Liver (tissue), 9 donors: Measurements from ENCODE around the gene CGB2. TPM values are rescaled to one million over a fixed set of nuclear protein-coding genes. Genes with fewer than 3 reads are reported as not detected.
"Not testable (repeated sequence)": the region's sequence is repeated elsewhere in the genome, so short reads cannot be mapped to it uniquely, and the experiment has no call there.

Source experiments
- DNase-seq: peaks from one replicate; pipeline ENCODE4 v3.0.0-alpha.2; 2017; ENCODE audit warnings: low spot score
- H3K27ac ChIP-seq, 2 donors: one replicate each; pipeline ENCODE4 v1.7.0; 2013; ENCODE audit warnings: inconsistent platforms in 2 of 2, low read length in 2 of 2, control low read depth in 1 of 2, low read depth in 1 of 2, mild to moderate bottlenecking in 1 of 2
- H3K27me3 ChIP-seq, 4 donors: one replicate each; pipeline versions ENCODE4 v1.6.1 to v1.7.0; 2013; ENCODE audit warnings: low read length in 3 of 4, inconsistent platforms in 1 of 4, mild to moderate bottlenecking in 1 of 4, moderate library complexity in 1 of 4; ENCODE audit not compliant: control insufficient read depth in 4 of 4, insufficient read depth in 4 of 4
- H3K36me3 ChIP-seq, 4 donors: one replicate each; pipeline versions ENCODE4 v1.6.1 to v1.7.0; 2013; ENCODE audit warnings: low read length in 3 of 4, mild to moderate bottlenecking in 3 of 4, low read depth in 1 of 4, moderate library complexity in 1 of 4; ENCODE audit not compliant: control insufficient read depth in 4 of 4, insufficient read depth in 3 of 4
- H3K4me1 ChIP-seq, 4 donors: one replicate each; pipeline versions ENCODE4 v1.6.1 to v1.7.0; 2013; ENCODE audit warnings: low read length in 3 of 4, mild to moderate bottlenecking in 3 of 4, moderate library complexity in 1 of 4; ENCODE audit not compliant: control insufficient read depth in 4 of 4, insufficient read depth in 4 of 4
- H3K4me3 ChIP-seq, 3 donors: one replicate each; pipeline versions ENCODE4 v1.6.1 to v1.7.0; 2013; ENCODE audit warnings: low read length in 3 of 3, control low read depth in 1 of 3, low read depth in 1 of 3, mild to moderate bottlenecking in 1 of 3
- H3K9ac ChIP-seq, 2 donors: one replicate each; pipeline ENCODE4 v1.7.0; 2013; ENCODE audit warnings: low read length in 2 of 2, mild to moderate bottlenecking in 2 of 2, moderate library complexity in 2 of 2, control low read depth in 1 of 2, low read depth in 1 of 2
- H3K9me3 ChIP-seq, 4 donors: one replicate each; pipeline versions ENCODE4 v1.6.1 to v1.7.0; 2013; ENCODE audit warnings: low read length in 3 of 4; ENCODE audit not compliant: control insufficient read depth in 4 of 4
- CTCF ChIP-seq: fragments of 150-350 bp; IDR thresholded peaks from 2 replicates; pipeline ENCODE4 v1.5.1; 2017; ENCODE audit warnings: improper control_type of control experiment, low read depth, low read length; ENCODE audit not compliant: missing input control
- EGR1 ChIP-seq, 2 donors: IDR thresholded peaks; 2 replicates each; pipeline ENCODE4 v1.6.1; 2016 to 2018; ENCODE audit warnings: antibody characterized with exemption in 2 of 2, low read depth in 2 of 2
- MAX ChIP-seq: IDR thresholded peaks from 2 replicates; pipeline ENCODE4 v1.6.1; 2016; ENCODE audit warnings: antibody characterized with exemption
- REST ChIP-seq: IDR thresholded peaks from 2 replicates; pipeline ENCODE4 v1.6.1; 2016; ENCODE audit warnings: antibody characterized with exemption, mild to moderate bottlenecking
- RXRA ChIP-seq, 2 donors: IDR thresholded peaks; 2 replicates each; pipeline ENCODE4 v1.6.1; 2017 to 2018; ENCODE audit warnings: antibody characterized with exemption in 2 of 2, mild to moderate bottlenecking in 1 of 2
- SP1 ChIP-seq: IDR thresholded peaks from 2 replicates; pipeline ENCODE4 v1.6.1; 2018; ENCODE audit warnings: antibody characterized with exemption, mild to moderate bottlenecking
- WGBS: extraction: QIAGEN DNeasy Blood & Tissue Kit; methylation state at CpG from one replicate; pipeline ENCODE4 v1.1.7; 2013; 5-methylcytosine and 5-hydroxymethylcytosine counted together
- polyA plus RNA-seq, 2 donors: library from polyadenylated mRNA; stranded (reverse) in 1 of 2; unstranded in 1 of 2; fragments of 200-250 nt in 1 of 2; fragments of >200 nt in 1 of 2; fragmentation: Nextera tagmentation in 1 of 2; extraction: Ambion mirVana in 1 of 2; gene quantifications; one replicate each; pipeline versions ENCODE4 v1.2.1 to v1.2.3, GENCODE V29; 2013 to 2015
- total RNA-seq, 2 donors: library from RNA; depleted of rRNA; stranded (reverse); fragments of >200 nt; gene quantifications; one replicate each; pipeline ENCODE4 v1.2.3, GENCODE V29; 2014
- donor health status: healthy.
- donor health status: healthy.
- donor health status: healthy.
- donor health status: healthy.
- donor health status: healthy.

The CGB2 gene
- total and polyA plus RNA-seq, 4 donors = not detected

- Histone ChIP-seq H3K4me3 (peak overlapping the region; percentile 59 to 61 (median 59)), H3K9me3 (no peaks in the 10 kb centered on the region), H3K27me3 (no peaks in the 10 kb centered on the region), H3K9ac (no peak overlapping the region), H3K27ac (no peak overlapping the region), H3K36me3 (no peaks in the 10 kb centered on the region), H3K4me1 (peaks cover 0 to 22% (median 12%) of the 10 kb centered on the region in 4 donors)
- TF ChIP-seq SP1 (no peak), CTCF (no peak), EGR1 (IDR thresholded peaks at IDR 0.05; ENCODE audit: low read depth in 2 of 2) (no peak), REST (no peak)
- 2% methylated on average over 63 of the region's 63 CpGs for WGBS
- DNase-seq = peak; percentile 65
Observed at GRCh38 chr19:49056101-49056901, 24.6 kb downstream of the CGB2 start.

GRCh38 chr19:49056902-49057596 lies 25.4 kb downstream of the CGB2 start:
- not testable (repeated sequence) for DNase-seq, H3K9me3 ChIP-seq, H3K9ac ChIP-seq, H3K27ac ChIP-seq, H3K27me3 ChIP-seq, H3K36me3 ChIP-seq
- Histone ChIP-seq H3K4me1 (peaks cover 0 to 22% (median 12%) of the 10 kb centered on the region in 4 donors), H3K4me3 (peak overlapping the region in 2 of 3 donors; percentile 3 to 61)
- 7% methylated on average over 34 of the region's 34 CpGs for WGBS

- Histone ChIP-seq H3K27me3 (no peaks in the 10 kb centered on the region), H3K36me3 (no peaks in the 10 kb centered on the region), H3K9me3 (no peaks in the 10 kb centered on the region), H3K4me3 (peak within 1 kb of the TSS in 2 of 3 donors; percentile 3 to 61), H3K9ac (no peak within 1 kb of the TSS), H3K27ac (no peak within 1 kb of the TSS), H3K4me1 (peaks cover 0 to 22% (median 12%) of the 10 kb centered on the region in 4 donors)
- 5% methylated on average over 38 of the region's 38 CpGs for WGBS
- DNase-seq = peak; percentile 45
- TF ChIP-seq RXRA (IDR thresholded peaks at IDR 0.05) (no peak), CTCF (no peak), MAX (no peak)
Observed at GRCh38 chr19:49057636-49058234, 26.0 kb downstream of the CGB2 start, which contains the start of gene CGB7. Gene CGB7 (minus strand): TSS chr19:49057749. CDS start chr19:49055375, 2,374 bp downstream.
